HepG2 (cell line): ENCODE measurements around the gene HAGH. TPM values are rescaled to one million over a fixed set of nuclear protein-coding genes. Genes with fewer than 3 reads are reported as not detected.
A peak's percentile ranks its signal among the peaks of the same experiment; 100 is the strongest.

ENCODE experiments used
- HDAC2 ChIP-seq: sonication (generic); formaldehyde crosslinking; IDR thresholded peaks from 2 replicates; pipeline ENCODE4 v1.4.0; 2020; ENCODE audit warnings: missing genetic modification reagents
- PRMT3 ChIP-seq: sonication (generic); formaldehyde crosslinking; IDR thresholded peaks from 2 replicates; pipeline ENCODE4 v1.8.1; 2022; ENCODE audit warnings: low read depth, mild to moderate bottlenecking, moderate library complexity, missing genetic modification reagents, borderline replicate concordance
- ZBTB7B ChIP-seq: sonication (generic); formaldehyde crosslinking; IDR thresholded peaks from 2 replicates; pipeline ENCODE4 v1.4.0; 2020; ENCODE audit warnings: missing genetic modification reagents
- ZNF660 ChIP-seq: sonication (generic); formaldehyde crosslinking; IDR thresholded peaks from 2 replicates; pipeline ENCODE4 v1.5.1; 2020; ENCODE audit warnings: mild to moderate bottlenecking, low read depth, missing genetic modification reagents, borderline replicate concordance
- polyA plus RNA-seq, 8 experiments: library from polyadenylated mRNA; depleted of rRNA in 3 of 8; stranded (reverse) in 7 of 8; unstranded in 1 of 8; fragments of >200 nt; fragmentation: Illumina TruSeq in 4 of 8; extraction: Trizol in 4 of 8; gene quantifications; 2 replicates each; pipeline versions ENCODE4 v1.2.1 to v1.2.3, GENCODE V29; 2011 to 2016; ENCODE audit warnings: low read depth in 4 of 8, missing spikeins in 1 of 8, mixed read lengths in 1 of 8; ENCODE audit not compliant: insufficient read depth in 1 of 8
- total RNA-seq, 5 experiments: library from RNA; depleted of rRNA; stranded (reverse); fragments of >200 nt; fragmentation: Illumina TruSeq; extraction: Trizol; gene quantifications; 2 replicates each; pipeline ENCODE4 v1.2.3, GENCODE V29; 2016; ENCODE audit warnings: low read depth in 1 of 5
- TF ChIP-seq, protein P1 (sequence below), 2 experiments: sonication (generic) in 1 of 2; formaldehyde crosslinking in 1 of 2; IDR thresholded peaks; 2 replicates each; pipeline versions ENCODE4 v1.4.0 to v1.6.1; 2016 to 2020; ENCODE audit warnings: borderline replicate concordance in 1 of 2, low read depth in 1 of 2, mild to moderate bottlenecking in 1 of 2, missing genetic modification reagents in 1 of 2
- TF ChIP-seq, protein P2 (sequence below): sonication (generic); formaldehyde crosslinking; IDR thresholded peaks from 2 replicates; pipeline ENCODE4 v1.5.1; 2020; ENCODE audit warnings: mild to moderate bottlenecking, moderate library complexity, missing genetic modification reagents
- TF ChIP-seq, protein P3 (sequence below): sonication (generic); formaldehyde crosslinking; IDR thresholded peaks from one replicate; pipeline ENCODE4 v1.5.1; 2020; ENCODE audit warnings: mild to moderate bottlenecking, missing genetic modification reagents; ENCODE audit errors: not compliant biosample characterization
- TF ChIP-seq, protein P4 (sequence below): sonication (generic); formaldehyde crosslinking; IDR thresholded peaks from 2 replicates; pipeline ENCODE4 v1.5.1; 2020; ENCODE audit warnings: missing genetic modification reagents, mild to moderate bottlenecking, borderline replicate concordance

Gene HAGH
- total and polyA plus RNA-seq, 2 of the 13 experiments (the other 11 are each of a cell fraction or from before 2014, with no cell fraction given), result 70.4 to 95.4 TPM

DNA sequence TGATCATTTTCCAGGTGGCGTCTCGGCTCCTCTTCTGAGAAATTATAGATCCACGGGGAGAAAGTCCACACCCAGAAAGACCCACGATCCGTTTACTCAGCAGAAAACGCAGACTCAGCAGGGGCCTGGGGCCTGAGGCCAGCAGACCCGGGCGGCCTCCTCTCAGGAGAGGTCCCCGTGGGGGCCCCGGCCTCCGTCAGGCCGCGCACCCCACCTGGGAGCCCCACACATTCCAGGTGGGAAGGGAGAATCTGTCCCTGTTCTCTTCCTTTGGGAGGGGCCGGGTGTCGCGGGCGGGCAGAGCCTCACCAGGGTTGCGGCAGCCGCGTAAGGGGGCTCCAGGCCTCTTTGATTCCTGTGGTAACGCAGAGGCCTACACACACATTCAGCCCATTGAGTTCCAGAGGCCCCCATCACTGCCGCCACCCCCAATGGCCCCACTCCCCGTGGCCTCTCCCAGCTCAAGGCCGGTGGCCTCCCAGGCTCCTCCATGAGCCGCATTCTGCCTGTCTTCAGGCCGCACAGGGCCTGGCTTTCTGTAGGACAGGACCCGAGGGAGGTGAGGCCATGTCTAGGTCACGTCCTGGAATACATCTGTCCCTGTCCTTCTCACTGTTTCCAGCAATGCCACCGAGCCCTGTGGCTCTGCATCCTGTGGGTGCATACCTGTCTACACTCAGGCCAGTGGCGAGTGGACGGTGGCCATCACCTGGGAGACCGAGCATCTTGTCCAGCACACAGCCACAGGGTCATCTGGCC, 31.5 kb downstream of the HAGH start (continued):
- TF ChIP-seq, protein P1, sequence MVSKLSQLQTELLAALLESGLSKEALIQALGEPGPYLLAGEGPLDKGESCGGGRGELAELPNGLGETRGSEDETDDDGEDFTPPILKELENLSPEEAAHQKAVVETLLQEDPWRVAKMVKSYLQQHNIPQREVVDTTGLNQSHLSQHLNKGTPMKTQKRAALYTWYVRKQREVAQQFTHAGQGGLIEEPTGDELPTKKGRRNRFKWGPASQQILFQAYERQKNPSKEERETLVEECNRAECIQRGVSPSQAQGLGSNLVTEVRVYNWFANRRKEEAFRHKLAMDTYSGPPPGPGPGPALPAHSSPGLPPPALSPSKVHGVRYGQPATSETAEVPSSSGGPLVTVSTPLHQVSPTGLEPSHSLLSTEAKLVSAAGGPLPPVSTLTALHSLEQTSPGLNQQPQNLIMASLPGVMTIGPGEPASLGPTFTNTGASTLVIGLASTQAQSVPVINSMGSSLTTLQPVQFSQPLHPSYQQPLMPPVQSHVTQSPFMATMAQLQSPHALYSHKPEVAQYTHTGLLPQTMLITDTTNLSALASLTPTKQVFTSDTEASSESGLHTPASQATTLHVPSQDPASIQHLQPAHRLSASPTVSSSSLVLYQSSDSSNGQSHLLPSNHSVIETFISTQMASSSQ (IDR thresholded peaks at IDR 0.05; ENCODE audit: low read depth), result no peak
- TF ChIP-seq, protein P1 (CRISPR knock-in tag; IDR thresholded peaks at IDR 0.05; ENCODE audit: borderline replicate concordance), result no peak
- no peak for TF ChIP-seq ZNF660 (CRISPR knock-in tag)
- TF ChIP-seq, protein P2, sequence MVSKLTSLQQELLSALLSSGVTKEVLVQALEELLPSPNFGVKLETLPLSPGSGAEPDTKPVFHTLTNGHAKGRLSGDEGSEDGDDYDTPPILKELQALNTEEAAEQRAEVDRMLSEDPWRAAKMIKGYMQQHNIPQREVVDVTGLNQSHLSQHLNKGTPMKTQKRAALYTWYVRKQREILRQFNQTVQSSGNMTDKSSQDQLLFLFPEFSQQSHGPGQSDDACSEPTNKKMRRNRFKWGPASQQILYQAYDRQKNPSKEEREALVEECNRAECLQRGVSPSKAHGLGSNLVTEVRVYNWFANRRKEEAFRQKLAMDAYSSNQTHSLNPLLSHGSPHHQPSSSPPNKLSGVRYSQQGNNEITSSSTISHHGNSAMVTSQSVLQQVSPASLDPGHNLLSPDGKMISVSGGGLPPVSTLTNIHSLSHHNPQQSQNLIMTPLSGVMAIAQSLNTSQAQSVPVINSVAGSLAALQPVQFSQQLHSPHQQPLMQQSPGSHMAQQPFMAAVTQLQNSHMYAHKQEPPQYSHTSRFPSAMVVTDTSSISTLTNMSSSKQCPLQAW (CRISPR knock-in tag), result 0 out of 2 replicates have a peak, but pooled peaks have one; percentile 3
- no peak for TF ChIP-seq HDAC2 (CRISPR knock-in tag)
- TF ChIP-seq, protein P3, sequence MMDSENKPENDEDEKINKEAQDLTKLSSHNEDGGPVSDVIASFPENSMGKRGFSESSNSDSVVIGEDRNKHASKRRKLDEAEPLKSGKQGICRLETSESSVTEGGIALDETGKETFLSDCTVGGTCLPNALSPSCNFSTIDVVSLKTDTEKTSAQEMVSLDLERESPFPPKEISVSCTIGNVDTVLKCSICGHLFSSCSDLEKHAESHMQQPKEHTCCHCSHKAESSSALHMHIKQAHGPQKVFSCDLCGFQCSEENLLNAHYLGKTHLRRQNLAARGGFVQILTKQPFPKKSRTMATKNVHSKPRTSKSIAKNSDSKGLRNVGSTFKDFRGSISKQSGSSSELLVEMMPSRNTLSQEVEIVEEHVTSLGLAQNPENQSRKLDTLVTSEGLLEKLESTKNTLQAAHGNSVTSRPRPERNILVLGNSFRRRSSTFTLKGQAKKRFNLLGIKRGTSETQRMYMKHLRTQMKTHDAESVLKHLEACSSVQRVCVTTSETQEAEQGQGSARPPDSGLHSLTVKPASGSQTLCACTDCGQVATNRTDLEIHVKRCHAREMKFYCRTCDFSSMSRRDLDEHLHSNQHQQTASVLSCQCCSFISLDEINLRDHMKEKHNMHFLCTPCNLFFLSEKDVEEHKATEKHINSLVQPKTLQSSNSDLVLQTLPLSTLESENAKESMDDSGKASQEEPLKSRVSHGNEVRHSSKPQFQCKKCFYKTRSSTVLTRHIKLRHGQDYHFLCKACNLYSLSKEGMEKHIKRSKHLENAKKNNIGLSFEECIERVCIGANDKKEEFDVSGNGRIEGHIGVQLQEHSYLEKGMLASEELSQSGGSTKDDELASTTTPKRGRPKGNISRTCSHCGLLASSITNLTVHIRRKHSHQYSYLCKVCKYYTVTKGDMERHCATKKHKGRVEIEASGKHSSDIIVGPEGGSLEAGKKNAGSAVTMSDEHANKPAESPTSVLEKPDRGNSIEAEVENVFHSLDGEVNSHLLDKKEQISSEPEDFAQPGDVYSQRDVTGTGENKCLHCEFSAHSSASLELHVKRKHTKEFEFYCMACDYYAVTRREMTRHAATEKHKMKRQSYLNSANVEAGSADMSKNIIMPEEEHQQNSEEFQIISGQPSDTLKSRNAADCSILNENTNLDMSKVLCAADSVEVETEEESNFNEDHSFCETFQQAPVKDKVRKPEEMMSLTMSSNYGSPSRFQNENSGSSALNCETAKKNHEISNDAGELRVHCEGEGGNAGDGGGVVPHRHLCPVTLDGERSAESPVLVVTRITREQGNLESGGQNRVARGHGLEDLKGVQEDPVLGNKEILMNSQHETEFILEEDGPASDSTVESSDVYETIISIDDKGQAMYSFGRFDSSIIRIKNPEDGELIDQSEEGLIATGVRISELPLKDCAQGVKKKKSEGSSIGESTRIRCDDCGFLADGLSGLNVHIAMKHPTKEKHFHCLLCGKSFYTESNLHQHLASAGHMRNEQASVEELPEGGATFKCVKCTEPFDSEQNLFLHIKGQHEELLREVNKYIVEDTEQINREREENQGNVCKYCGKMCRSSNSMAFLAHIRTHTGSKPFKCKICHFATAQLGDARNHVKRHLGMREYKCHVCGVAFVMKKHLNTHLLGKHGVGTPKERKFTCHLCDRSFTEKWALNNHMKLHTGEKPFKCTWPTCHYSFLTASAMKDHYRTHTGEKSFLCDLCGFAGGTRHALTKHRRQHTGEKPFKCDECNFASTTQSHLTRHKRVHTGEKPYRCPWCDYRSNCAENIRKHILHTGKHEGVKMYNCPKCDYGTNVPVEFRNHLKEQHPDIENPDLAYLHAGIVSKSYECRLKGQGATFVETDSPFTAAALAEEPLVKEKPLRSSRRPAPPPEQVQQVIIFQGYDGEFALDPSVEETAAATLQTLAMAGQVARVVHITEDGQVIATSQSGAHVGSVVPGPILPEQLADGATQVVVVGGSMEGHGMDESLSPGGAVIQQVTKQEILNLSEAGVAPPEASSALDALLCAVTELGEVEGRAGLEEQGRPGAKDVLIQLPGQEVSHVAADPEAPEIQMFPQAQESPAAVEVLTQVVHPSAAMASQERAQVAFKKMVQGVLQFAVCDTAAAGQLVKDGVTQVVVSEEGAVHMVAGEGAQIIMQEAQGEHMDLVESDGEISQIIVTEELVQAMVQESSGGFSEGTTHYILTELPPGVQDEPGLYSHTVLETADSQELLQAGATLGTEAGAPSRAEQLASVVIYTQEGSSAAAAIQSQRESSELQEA (CRISPR knock-in tag), result no peak
- TF ChIP-seq ZBTB7B (CRISPR knock-in tag), result no peak
- TF ChIP-seq, protein P4, sequence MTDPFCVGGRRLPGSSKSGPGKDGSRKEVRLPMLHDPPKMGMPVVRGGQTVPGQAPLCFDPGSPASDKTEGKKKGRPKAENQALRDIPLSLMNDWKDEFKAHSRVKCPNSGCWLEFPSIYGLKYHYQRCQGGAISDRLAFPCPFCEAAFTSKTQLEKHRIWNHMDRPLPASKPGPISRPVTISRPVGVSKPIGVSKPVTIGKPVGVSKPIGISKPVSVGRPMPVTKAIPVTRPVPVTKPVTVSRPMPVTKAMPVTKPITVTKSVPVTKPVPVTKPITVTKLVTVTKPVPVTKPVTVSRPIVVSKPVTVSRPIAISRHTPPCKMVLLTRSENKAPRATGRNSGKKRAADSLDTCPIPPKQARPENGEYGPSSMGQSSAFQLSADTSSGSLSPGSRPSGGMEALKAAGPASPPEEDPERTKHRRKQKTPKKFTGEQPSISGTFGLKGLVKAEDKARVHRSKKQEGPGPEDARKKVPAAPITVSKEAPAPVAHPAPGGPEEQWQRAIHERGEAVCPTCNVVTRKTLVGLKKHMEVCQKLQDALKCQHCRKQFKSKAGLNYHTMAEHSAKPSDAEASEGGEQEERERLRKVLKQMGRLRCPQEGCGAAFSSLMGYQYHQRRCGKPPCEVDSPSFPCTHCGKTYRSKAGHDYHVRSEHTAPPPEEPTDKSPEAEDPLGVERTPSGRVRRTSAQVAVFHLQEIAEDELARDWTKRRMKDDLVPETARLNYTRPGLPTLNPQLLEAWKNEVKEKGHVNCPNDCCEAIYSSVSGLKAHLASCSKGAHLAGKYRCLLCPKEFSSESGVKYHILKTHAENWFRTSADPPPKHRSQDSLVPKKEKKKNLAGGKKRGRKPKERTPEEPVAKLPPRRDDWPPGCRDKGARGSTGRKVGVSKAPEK (CRISPR knock-in tag), result no peak
- no peak for TF ChIP-seq PRMT3 (CRISPR knock-in tag)
